GM21447 (cell line): ENCODE measurements around the gene MTHFD1.

ENCODE experiments used
- ATAC-seq: cut with Tn5 transposase; IDR thresholded peaks from one replicate; pipeline ENCODE4 v1.9.1; 2021; ENCODE audit not compliant: unreplicated experiment

The MTHFD1 gene

DNA sequence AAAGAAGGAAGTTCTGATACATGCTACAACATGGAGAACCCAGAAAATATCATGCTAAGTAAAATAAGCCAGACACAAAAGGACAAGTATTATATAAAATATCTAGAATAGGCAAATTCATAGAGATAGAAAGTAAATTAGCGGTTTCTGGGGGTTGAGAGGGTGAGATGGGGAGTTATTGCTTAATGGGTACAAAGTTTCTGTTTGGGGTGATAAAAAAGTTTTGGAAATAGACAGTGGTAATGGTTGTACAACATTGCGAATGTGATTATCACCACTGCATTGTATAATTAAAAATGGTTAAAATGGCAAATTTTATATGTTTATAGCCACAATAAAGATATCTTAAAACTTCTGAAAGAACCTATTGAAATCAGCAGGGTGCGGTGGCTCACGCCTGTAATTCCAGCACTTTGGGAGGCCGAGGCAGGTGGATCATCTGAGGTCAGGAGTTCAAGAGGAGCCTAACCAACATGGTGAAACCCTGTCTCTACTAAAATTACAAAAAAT lies 100.5 kb downstream of the MTHFD1 start:
- no peak for ATAC-seq

GRCh38 chr14:64491637-64492036 lies 103.5 kb downstream of the MTHFD1 start:
- no peak for ATAC-seq

DNA sequence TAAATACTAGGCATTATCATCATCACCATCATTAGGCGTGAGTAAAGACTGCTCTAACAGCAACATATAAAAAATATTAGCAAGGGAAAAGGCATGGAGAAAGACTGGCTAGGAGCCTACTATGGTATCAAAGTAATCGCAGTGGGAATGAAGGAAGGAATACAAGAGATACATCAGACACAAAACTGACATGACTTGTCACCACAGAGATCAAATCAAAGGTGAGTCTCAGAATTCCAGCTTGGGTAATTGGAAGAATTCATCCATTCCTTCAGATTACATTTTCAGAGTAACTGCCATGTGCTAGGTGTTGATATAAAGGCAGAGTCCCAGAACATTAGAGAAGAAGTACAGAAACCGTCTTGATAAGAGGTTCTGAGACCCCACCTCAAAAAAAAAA lies 105.3 kb downstream of the MTHFD1 start:
- ATAC-seq, result no peak

- ATAC-seq, result no peak
These were observed 107.1 kb downstream of the MTHFD1 start for GRCh38 chr14:64495252-64495651.

DNA sequence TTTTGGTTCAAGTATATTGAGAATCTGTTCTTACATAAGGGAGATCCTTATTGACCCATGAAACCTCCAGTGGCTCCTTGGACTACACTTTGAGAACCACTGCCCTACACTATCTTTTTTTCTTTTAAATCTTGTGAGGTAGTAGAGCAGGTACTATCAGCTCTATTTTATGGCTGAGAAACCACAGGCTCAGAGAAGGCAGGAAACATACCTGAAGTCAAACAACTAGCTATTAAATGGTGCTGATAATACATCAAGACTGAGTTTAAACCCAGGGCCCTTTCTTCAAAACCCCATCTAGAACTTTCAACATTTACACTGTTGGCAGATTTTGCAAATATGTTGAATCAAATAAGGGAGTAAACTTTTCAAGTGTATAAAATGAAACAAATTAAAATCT lies 108.6 kb downstream of the MTHFD1 start:
- no peak for ATAC-seq

GRCh38 chr14:64500088-64500487 lies 111.9 kb downstream of the MTHFD1 start:
- ATAC-seq, result no peak

GRCh38 chr14:64501411-64502171 lies 113.4 kb downstream of the MTHFD1 start:
- ATAC-seq, result no peak

DNA sequence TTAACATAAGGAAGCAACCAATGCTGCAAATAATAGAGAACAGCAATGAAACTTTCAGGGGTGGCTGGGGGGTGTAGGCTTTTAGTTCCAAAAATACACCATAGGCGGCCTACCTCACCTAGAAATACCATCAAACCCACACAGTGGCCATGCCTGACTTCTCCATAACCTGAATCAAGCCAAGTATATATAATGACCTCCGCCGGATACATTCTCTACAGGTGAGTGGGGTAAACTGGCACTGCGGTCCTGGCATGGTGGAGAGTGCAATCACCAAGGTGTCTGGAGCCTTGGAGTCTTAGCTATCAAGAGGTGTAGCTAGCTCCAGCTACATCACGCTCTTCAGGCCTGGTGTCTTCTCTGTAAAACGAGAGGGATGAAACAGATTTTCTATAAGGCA lies 114.3 kb downstream of the MTHFD1 start:
- ATAC-seq, result no peak

GRCh38 chr14:64502887-64503433 lies 114.8 kb downstream of the MTHFD1 start:
- no peak for ATAC-seq

DNA sequence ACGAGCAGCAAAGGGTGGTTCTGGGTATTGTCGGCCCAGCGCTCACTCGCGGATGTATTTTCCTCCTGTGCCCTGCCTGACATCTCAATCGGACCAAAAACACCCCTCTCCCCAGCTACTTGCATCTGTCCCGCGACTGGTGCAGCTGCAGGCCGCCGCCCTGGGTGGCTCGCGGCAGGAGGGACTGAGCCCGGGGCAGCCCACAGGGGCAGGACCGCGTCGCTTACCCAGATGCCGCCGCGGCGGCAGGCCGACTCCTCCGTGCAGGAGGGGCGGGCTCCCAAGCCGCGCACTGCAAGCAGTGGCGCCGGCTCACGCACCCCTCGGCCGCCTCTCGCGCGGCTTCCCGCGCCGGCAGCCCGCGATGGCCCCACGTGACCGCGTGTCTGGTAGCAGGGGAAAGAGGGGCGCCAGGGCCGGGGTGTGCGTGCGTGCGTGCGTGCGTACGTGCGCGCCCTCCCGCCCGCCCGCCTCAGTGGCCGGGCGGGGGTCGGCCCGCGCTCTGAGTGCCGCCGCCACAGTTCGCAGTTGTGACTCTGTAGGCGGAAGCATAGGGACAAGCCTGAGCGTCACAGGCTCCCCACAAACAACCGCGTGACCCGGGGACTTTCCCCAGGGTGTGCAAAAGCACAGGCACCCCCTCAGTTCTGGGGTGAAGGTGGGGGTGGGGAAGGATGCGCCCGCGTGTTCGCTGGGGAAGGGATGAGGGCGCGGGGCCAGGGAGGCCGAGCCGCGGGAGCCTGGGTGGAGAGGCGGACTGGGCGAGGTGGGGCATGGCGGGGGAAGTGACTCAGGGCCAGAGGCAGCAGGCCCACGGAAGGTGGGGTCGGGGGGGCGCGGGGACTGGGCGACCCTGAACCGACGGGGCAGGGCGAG lies 115.5 kb downstream of the MTHFD1 start, which contains the start of gene ZBTB25:
ZBTB25 (minus strand) TSS at position 405 of the 876 bp plus-strand sequence. CDS start 13,305 bp downstream, outside the sequence.
- ATAC-seq, result peak; percentile 57

- peak; percentile 19 for ATAC-seq
These were observed 116.2 kb downstream of the MTHFD1 start, which contains the start of gene ZBTB1 for GRCh38 chr14:64504310-64504896. TSS of gene ZBTB1 (plus strand) at chr14:64504770. CDS start at chr14:64521505, 16,735 bp downstream.

GRCh38 chr14:64504897-64505794 lies 117.0 kb downstream of the MTHFD1 start:
- ATAC-seq, result no peak

- ATAC-seq, result no peak
These were observed 118.6 kb downstream of the MTHFD1 start for GRCh38 chr14:64506721-64507120.

GRCh38 chr14:64507376-64508156 lies 119.4 kb downstream of the MTHFD1 start:
- no peak for ATAC-seq

- no peak for ATAC-seq
These were observed 120.1 kb downstream of the MTHFD1 start for GRCh38 chr14:64508215-64508776.

DNA sequence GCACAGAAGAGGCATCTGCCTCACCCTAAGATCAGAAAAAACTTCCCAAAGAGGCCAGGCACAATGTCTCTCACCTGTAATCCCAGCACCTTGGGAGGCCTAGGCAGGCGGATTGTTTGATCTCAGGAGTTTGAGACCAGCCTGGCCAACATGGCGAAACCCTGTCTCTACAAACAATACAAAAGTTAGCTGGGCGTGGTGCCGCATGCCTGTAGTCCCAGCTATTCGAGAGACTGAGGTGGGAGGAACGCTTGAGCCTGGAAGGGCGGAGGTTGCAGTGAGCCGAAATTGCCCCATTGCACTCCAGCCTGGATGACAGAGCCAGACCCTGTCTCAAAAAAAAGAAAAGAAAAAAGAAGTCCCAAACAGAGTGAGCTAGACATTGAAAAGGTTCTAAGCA lies 120.9 kb downstream of the MTHFD1 start:
- no peak for ATAC-seq
